SK-N-SH (cell line): ENCODE data around the gene NTM.

Experiments
- CTCF ChIP-seq: fragments of 200-600 bp; sonication (generic); IDR thresholded peaks from 2 replicates; pipeline ENCODE4 v1.6.1; 2017; ENCODE audit warnings: antibody characterized with exemption, mild to moderate bottlenecking, moderate library complexity
- SIN3A ChIP-seq: IDR thresholded peaks from 2 replicates; pipeline ENCODE4 v1.6.1; 2012; ENCODE audit warnings: low read depth, mild to moderate bottlenecking, low read length, moderate library complexity, borderline replicate concordance
- USF2 ChIP-seq: fragments of 150-350 bp; IDR thresholded peaks from 2 replicates; pipeline ENCODE4 v1.6.1; 2017; ENCODE audit warnings: antibody characterized with exemption, low read length, low read depth, borderline replicate concordance
- TF ChIP-seq, protein P1 (sequence below): fragments of 150-350 bp; IDR thresholded peaks from 2 replicates; pipeline ENCODE4 v1.6.1; 2016; ENCODE audit warnings: mild to moderate bottlenecking, low read depth, low read length

- TF ChIP-seq SIN3A (no peak), CTCF (no peak), USF2 (no peak)
- TF ChIP-seq, protein P1, sequence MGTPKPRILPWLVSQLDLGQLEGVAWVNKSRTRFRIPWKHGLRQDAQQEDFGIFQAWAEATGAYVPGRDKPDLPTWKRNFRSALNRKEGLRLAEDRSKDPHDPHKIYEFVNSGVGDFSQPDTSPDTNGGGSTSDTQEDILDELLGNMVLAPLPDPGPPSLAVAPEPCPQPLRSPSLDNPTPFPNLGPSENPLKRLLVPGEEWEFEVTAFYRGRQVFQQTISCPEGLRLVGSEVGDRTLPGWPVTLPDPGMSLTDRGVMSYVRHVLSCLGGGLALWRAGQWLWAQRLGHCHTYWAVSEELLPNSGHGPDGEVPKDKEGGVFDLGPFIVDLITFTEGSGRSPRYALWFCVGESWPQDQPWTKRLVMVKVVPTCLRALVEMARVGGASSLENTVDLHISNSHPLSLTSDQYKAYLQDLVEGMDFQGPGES = no peak
Observed at GRCh38 chr11:132349811-132350733, 979.7 kb downstream of the NTM start.
